GM21737 (cell line): ENCODE data around the gene YLPM1.
A peak's percentile ranks its signal among the peaks of the same experiment; 100 is the strongest.

Experiments
- ATAC-seq: cut with Tn5 transposase; IDR thresholded peaks from one replicate; pipeline ENCODE4 v1.9.1; 2021; ENCODE audit warnings: mild to moderate bottlenecking, moderate library complexity; ENCODE audit not compliant: unreplicated experiment

The YLPM1 gene

GRCh38 chr14:74840603-74841030 is 77.5 kb downstream of the YLPM1 start:
- peak; percentile 45 for ATAC-seq

GRCh38 chr14:74841230-74842207 is 78.4 kb downstream of the YLPM1 start:
- ATAC-seq = peak; percentile 72

- no peak for ATAC-seq
Measured at GRCh38 chr14:74843653-74844052, 80.5 kb downstream of the YLPM1 start.

- no peak for ATAC-seq
Measured at GRCh38 chr14:74846168-74846567, 83.1 kb downstream of the YLPM1 start.

- ATAC-seq = no peak
Measured at GRCh38 chr14:74846968-74847665, 84.0 kb downstream of the YLPM1 start.

- no peak for ATAC-seq
Measured at GRCh38 chr14:74848768-74849167, 85.7 kb downstream of the YLPM1 start.

- ATAC-seq = no peak
Measured at GRCh38 chr14:74852922-74853530, 89.9 kb downstream of the YLPM1 start.

GRCh38 chr14:74853581-74853980 is 90.5 kb downstream of the YLPM1 start:
- ATAC-seq = no peak

GRCh38 chr14:74855021-74855420 is 91.9 kb downstream of the YLPM1 start:
- no peak for ATAC-seq

- ATAC-seq = no peak
Measured at GRCh38 chr14:74855945-74856344, 92.8 kb downstream of the YLPM1 start.

GRCh38 chr14:74856366-74856765 is 93.2 kb downstream of the YLPM1 start:
- ATAC-seq = no peak

GRCh38 chr14:74858022-74858421 is 94.9 kb downstream of the YLPM1 start:
- ATAC-seq = no peak

GRCh38 chr14:74859757-74860552 is 96.8 kb downstream of the YLPM1 start:
- ATAC-seq = no peak

- no peak for ATAC-seq
Measured at GRCh38 chr14:74860899-74861733, 98.0 kb downstream of the YLPM1 start.

- no peak for ATAC-seq
Measured at GRCh38 chr14:74861734-74862090, 98.6 kb downstream of the YLPM1 start.

GRCh38 chr14:74863274-74863673 is 100.2 kb downstream of the YLPM1 start:
- ATAC-seq = no peak

- no peak for ATAC-seq
Measured at GRCh38 chr14:74864198-74864597, 101.1 kb downstream of the YLPM1 start.

- no peak for ATAC-seq
Measured at GRCh38 chr14:74865156-74865555, 102.0 kb downstream of the YLPM1 start.

GRCh38 chr14:74866708-74867389 is 103.7 kb downstream of the YLPM1 start:
- no peak for ATAC-seq
